Panc1 (cell line): ENCODE measurements around the gene DPH3. TPM values are rescaled to one million over a fixed set of nuclear protein-coding genes. Genes with fewer than 3 reads are reported as not detected.

Experiments used
- ATAC-seq: fragments of 200-7000 bp; cut with Tn5 transposase; 2 replicates; pipeline ENCODE4 v1.9.1; 2020; ENCODE audit warnings: mild to moderate bottlenecking, moderate library complexity
- BruUV-seq: library from RNA; stranded (reverse); fragments of 400-500 nt; replicated peaks from 2 replicates; lab custom pipeline; 2021; lab: Mats Ljungman, UMichigan
- CTCF ChIA-PET: fragments of 300-600 bp; sonication (Branson Sonifier 250); formaldehyde crosslinking; loops from one replicate; lab custom pipeline; 2022; ENCODE audit warnings: antibody characterized with exemption; lab: Charles Lee
- POLR2A ChIA-PET: fragments of 300-600 bp; sonication (Branson Sonifier 250); formaldehyde crosslinking; loops from one replicate; lab custom pipeline; 2022; ENCODE audit warnings: antibody characterized with exemption; lab: Charles Lee
- DNase-seq: peaks from one replicate; pipeline ENCODE4 v3.0.0-alpha.2; 2010; ENCODE audit warnings: low read depth, low spot score
- H3K27ac ChIP-seq: 2 replicates; pipeline ENCODE4 v1.5.1; 2011; ENCODE audit warnings: mild to moderate bottlenecking, low read length, inconsistent platforms
- H3K27me3 ChIP-seq: fragments of 200-500 bp; sonication (Bioruptor generic); 2 replicates; pipeline ENCODE4 v1.6.0; 2014; ENCODE audit warnings: low read length, inconsistent platforms; ENCODE audit not compliant: control insufficient read depth, insufficient read depth
- H3K36me3 ChIP-seq: fragments of 200-500 bp; sonication (Bioruptor generic); 2 replicates; pipeline ENCODE4 v1.5.1; 2014; ENCODE audit warnings: inconsistent platforms, mild to moderate bottlenecking, low read length, moderate library complexity; ENCODE audit not compliant: control insufficient read depth, insufficient read depth
- H3K4me1 ChIP-seq: 2 replicates; pipeline ENCODE4 v1.5.1; 2011; ENCODE audit warnings: inconsistent platforms, mild to moderate bottlenecking, low read length, moderate library complexity; ENCODE audit not compliant: control insufficient read depth, insufficient read depth
- H3K4me3 ChIP-seq, 2 experiments: 2 replicates each; pipeline ENCODE4 v1.5.1; 2011 to 2012; ENCODE audit warnings: low read depth in 2 of 2, low read length in 2 of 2, mild to moderate bottlenecking in 2 of 2, inconsistent platforms in 1 of 2, moderate library complexity in 1 of 2
- H3K9me3 ChIP-seq: fragments of 200-500 bp; sonication (Bioruptor generic); 2 replicates; pipeline ENCODE4 v1.5.1; 2014; ENCODE audit warnings: low read depth, mild to moderate bottlenecking, inconsistent platforms, low read length, moderate library complexity; ENCODE audit not compliant: control insufficient read depth, insufficient read depth
- POLR2AphosphoS5 ChIP-seq: IDR thresholded peaks from 2 replicates; pipeline ENCODE4 v1.6.1; 2012; ENCODE audit warnings: mild to moderate bottlenecking, low read depth, low read length, moderate library complexity
- SIN3A ChIP-seq: IDR thresholded peaks from 2 replicates; pipeline ENCODE4 v1.6.1; 2012; ENCODE audit warnings: low read depth, mild to moderate bottlenecking, low read length, moderate library complexity, borderline replicate concordance; ENCODE audit not compliant: insufficient read depth
- TCF7L2 ChIP-seq: IDR thresholded peaks from 2 replicates; pipeline ENCODE4 v1.6.1; 2011; ENCODE audit warnings: mild to moderate bottlenecking, low read depth, low read length, inconsistent platforms
- in situ Hi-C: cut with HindIII; loops from 2 replicates; pipeline ENCODE4 v1.10.0; 2016; ENCODE audit warnings: low sequenced_read_pairs, low pct_unique_long_range_greater_than_20kb
- intact Hi-C: fragments of 100-400 bp; cut with micrococcal nuclease; formaldehyde crosslinking; loops from one replicate; pipeline ENCODE4 v1.10.0; 2022; ENCODE audit not compliant: unreplicated experiment
- total RNA-seq: library from RNA; stranded (reverse); gene quantifications from one replicate; pipeline ENCODE4 v1.2.1, GENCODE V29; 2021; ENCODE audit not compliant: unreplicated experiment
- TF ChIP-seq, protein P1 (sequence below): fragments of 450-650 bp; IDR thresholded peaks from 2 replicates; pipeline ENCODE4 v1.5.1; 2017; ENCODE audit warnings: mild to moderate bottlenecking
- TF ChIP-seq, protein P2 (sequence below), 2 experiments: IDR thresholded peaks; 2 replicates each; pipeline ENCODE4 v1.6.1; 2011 to 2012; ENCODE audit warnings: low read depth in 2 of 2, control low read depth in 1 of 2, low read length in 1 of 2, mild to moderate bottlenecking in 1 of 2, moderate library complexity in 1 of 2; ENCODE audit not compliant: insufficient read depth in 1 of 2

DPH3 gene
- total RNA-seq, 1 experiment from 2014 or later = 16.5 TPM

DNA sequence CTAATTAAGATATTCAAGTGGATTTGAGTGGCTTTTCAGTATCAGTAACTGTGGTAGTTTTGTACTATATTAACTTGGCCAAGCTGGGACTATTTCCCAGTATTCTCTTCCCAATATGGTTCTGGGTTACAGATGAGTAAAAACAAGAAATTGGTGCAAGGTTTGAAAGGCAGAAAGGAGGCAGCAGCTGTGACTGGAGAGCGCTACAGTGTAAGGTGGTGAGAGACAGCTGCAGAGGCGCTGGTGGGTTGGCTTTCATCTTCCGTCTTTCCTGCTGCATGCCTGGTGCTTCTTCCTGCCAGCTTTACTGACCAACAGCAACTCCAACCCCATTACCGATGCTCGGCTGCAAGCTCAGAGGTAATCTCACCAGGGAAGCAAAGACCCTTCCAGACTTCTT lies 9.8 kb downstream of the DPH3 start:
- ChIA-PET POLR2A (no interaction called here), CTCF (no interaction called here)
- no TSS peak for BruUV-seq

DNA sequence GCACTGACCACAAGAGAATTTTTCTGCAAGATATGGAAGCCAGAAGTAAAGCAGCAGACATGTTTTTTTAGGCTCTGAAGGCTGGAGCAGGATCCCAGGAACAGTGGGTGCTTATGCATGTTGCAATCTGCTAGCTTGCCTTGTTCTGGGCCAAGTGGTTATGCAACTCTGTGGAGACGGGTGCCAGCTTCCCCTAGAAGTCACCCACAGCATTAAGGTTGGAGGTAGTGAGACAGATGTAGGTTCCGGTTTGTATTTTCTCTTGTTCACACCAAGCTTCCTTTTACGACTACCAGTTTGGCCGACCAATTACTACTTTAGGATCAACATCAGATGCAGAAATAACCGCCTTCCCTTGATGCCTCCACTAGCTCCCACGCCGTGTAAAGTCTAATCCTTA lies 11.1 kb downstream of the DPH3 start:
- in situ Hi-C loops (no loop called here), intact Hi-C loops (no loop called here)
- H3K27me3 ChIP-seq = no peaks in the 10 kb centered on the region
- no TSS peak for BruUV-seq
- TF ChIP-seq, protein P1, sequence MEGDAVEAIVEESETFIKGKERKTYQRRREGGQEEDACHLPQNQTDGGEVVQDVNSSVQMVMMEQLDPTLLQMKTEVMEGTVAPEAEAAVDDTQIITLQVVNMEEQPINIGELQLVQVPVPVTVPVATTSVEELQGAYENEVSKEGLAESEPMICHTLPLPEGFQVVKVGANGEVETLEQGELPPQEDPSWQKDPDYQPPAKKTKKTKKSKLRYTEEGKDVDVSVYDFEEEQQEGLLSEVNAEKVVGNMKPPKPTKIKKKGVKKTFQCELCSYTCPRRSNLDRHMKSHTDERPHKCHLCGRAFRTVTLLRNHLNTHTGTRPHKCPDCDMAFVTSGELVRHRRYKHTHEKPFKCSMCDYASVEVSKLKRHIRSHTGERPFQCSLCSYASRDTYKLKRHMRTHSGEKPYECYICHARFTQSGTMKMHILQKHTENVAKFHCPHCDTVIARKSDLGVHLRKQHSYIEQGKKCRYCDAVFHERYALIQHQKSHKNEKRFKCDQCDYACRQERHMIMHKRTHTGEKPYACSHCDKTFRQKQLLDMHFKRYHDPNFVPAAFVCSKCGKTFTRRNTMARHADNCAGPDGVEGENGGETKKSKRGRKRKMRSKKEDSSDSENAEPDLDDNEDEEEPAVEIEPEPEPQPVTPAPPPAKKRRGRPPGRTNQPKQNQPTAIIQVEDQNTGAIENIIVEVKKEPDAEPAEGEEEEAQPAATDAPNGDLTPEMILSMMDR = no peak
- TF ChIP-seq TCF7L2 (no peak), POLR2AphosphoS5 (no peak), SIN3A (no peak)
- TF ChIP-seq, protein P2, sequence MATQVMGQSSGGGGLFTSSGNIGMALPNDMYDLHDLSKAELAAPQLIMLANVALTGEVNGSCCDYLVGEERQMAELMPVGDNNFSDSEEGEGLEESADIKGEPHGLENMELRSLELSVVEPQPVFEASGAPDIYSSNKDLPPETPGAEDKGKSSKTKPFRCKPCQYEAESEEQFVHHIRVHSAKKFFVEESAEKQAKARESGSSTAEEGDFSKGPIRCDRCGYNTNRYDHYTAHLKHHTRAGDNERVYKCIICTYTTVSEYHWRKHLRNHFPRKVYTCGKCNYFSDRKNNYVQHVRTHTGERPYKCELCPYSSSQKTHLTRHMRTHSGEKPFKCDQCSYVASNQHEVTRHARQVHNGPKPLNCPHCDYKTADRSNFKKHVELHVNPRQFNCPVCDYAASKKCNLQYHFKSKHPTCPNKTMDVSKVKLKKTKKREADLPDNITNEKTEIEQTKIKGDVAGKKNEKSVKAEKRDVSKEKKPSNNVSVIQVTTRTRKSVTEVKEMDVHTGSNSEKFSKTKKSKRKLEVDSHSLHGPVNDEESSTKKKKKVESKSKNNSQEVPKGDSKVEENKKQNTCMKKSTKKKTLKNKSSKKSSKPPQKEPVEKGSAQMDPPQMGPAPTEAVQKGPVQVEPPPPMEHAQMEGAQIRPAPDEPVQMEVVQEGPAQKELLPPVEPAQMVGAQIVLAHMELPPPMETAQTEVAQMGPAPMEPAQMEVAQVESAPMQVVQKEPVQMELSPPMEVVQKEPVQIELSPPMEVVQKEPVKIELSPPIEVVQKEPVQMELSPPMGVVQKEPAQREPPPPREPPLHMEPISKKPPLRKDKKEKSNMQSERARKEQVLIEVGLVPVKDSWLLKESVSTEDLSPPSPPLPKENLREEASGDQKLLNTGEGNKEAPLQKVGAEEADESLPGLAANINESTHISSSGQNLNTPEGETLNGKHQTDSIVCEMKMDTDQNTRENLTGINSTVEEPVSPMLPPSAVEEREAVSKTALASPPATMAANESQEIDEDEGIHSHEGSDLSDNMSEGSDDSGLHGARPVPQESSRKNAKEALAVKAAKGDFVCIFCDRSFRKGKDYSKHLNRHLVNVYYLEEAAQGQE (IDR thresholded peaks at IDR 0.05; ENCODE audit: insufficient read depth in 1 of 2, low read depth in 2 of 2, low read length in 1 of 2) = no peak
- POLR2A ChIA-PET = no interaction called here
- ATAC-seq (no peak), DNase-seq (no peak)
- H3K9me3 ChIP-seq = no peaks in the 10 kb centered on the region
- H3K27ac ChIP-seq = no peak overlapping the region
- CTCF ChIA-PET = no interaction called here
- H3K36me3 ChIP-seq = no peaks in the 10 kb centered on the region
- no peak overlapping the region for H3K4me3 ChIP-seq
- no peaks in the 10 kb centered on the region for H3K4me1 ChIP-seq

More for the DNA sequence above, 9.8 kb downstream of the DPH3 start:
- no peaks in the 10 kb centered on the region for H3K27me3 ChIP-seq
- TF ChIP-seq, protein P1 = no peak
- intact Hi-C loops (no loop called here), in situ Hi-C loops (no loop called here)
- no peak overlapping the region for H3K27ac ChIP-seq
- ATAC-seq = no peak
- H3K4me1 ChIP-seq = no peaks in the 10 kb centered on the region
- H3K4me3 ChIP-seq = no peak overlapping the region
- DNase-seq = no peak
- H3K36me3 ChIP-seq = peaks cover 5% of the 10 kb centered on the region
- H3K9me3 ChIP-seq = no peaks in the 10 kb centered on the region

DNA sequence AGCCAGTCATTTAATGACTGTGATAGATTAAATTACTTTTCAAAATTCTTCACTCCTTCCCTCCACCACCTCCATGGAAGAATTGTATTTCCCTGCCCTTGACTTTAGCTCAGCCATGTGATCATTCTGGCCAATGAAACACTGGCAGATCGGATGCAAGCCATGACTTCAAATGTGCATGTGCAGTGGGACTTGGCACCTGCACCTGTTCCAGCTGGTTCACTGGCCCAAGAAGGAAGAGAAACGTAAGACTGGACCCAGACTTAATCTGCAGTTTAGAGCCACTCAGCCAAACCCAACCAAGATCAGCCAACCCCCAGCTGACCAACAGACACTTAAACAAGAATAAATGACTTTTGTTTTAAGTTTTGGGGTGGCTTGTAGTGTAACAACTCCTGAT lies 11.8 kb downstream of the DPH3 start:
- POLR2A ChIA-PET = no interaction called here
- in situ Hi-C loops = no loop called here

More for the DNA sequence above, 11.8 kb downstream of the DPH3 start:
- DNase-seq (no peak), ATAC-seq (no peak)
- no peaks in the 10 kb centered on the region for H3K4me1 ChIP-seq
- H3K27me3 ChIP-seq = no peaks in the 10 kb centered on the region
- TF ChIP-seq, protein P1 = no peak
- TF ChIP-seq, protein P2 (IDR thresholded peaks at IDR 0.05; ENCODE audit: insufficient read depth in 1 of 2, low read depth in 2 of 2, low read length in 1 of 2) = no peak
- TF ChIP-seq TCF7L2 = no peak
- no peak for TF ChIP-seq POLR2AphosphoS5
- no peak for TF ChIP-seq SIN3A
- no peaks in the 10 kb centered on the region for H3K36me3 ChIP-seq
- no peak overlapping the region for H3K27ac ChIP-seq
- CTCF ChIA-PET = no interaction called here
- no TSS peak for BruUV-seq
- H3K4me3 ChIP-seq = no peak overlapping the region
- intact Hi-C loops = no loop called here
- no peaks in the 10 kb centered on the region for H3K9me3 ChIP-seq
